ENCODE measurements around the gene TMCO6.

GRCh38 chr5:140631036-140631417 lies 8.2 kb upstream of the TMCO6 start:
- no peak for TF ChIP-seq CTCF (IDR thresholded peaks at IDR 0.05; ENCODE audit: borderline replicate concordance, extremely low read depth, low read length, poor library complexity, severe bottlenecking)
- no peak for TF ChIP-seq EZH2 (IDR thresholded peaks at IDR 0.05; ENCODE audit: borderline replicate concordance, low read depth, low read length, severe bottlenecking)
